GM12864 (cell line): Measurements from ENCODE around the gene HLA-DOB.

ENCODE experiments used
- DNase-seq: peaks from one replicate; pipeline ENCODE4 v3.0.0-alpha.2; 2011; ENCODE audit warnings: low read depth
- H3K4me3 ChIP-seq: 2 replicates; pipeline ENCODE4 v1.5.1; 2011; ENCODE audit warnings: mild to moderate bottlenecking, low read depth, low read length, control low read depth
- TF ChIP-seq, protein P1 (sequence below): IDR thresholded peaks from 2 replicates; pipeline ENCODE4 v1.5.1; 2011; ENCODE audit warnings: low read depth, mild to moderate bottlenecking, moderate library complexity, low read length, control low read depth, inconsistent platforms; ENCODE audit errors: missing control alignments

HLA-DOB gene

DNA sequence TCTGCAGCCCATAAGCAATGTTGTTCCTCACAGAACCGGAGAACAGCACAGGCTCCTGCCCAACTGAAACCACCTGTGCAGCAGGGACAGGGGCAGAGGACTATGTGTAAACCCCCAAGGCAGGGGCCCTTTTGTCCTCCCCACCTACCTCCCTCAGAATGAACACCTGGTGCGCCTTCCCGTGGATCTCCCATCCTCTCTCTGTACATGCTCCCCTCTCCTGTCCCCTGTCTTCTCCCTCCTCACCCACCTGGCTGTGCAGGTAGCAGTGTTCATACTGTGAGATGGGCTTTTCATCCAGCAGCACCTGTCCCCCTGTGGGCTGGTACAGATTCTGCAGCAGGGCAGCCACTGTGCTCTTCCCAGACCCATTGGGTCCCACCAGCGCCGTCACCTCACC lies 13.2 kb upstream of the HLA-DOB start:
- TF ChIP-seq, protein P1, sequence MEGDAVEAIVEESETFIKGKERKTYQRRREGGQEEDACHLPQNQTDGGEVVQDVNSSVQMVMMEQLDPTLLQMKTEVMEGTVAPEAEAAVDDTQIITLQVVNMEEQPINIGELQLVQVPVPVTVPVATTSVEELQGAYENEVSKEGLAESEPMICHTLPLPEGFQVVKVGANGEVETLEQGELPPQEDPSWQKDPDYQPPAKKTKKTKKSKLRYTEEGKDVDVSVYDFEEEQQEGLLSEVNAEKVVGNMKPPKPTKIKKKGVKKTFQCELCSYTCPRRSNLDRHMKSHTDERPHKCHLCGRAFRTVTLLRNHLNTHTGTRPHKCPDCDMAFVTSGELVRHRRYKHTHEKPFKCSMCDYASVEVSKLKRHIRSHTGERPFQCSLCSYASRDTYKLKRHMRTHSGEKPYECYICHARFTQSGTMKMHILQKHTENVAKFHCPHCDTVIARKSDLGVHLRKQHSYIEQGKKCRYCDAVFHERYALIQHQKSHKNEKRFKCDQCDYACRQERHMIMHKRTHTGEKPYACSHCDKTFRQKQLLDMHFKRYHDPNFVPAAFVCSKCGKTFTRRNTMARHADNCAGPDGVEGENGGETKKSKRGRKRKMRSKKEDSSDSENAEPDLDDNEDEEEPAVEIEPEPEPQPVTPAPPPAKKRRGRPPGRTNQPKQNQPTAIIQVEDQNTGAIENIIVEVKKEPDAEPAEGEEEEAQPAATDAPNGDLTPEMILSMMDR: no peak
- no peak for DNase-seq
- no peak overlapping the region for H3K4me3 ChIP-seq

DNA sequence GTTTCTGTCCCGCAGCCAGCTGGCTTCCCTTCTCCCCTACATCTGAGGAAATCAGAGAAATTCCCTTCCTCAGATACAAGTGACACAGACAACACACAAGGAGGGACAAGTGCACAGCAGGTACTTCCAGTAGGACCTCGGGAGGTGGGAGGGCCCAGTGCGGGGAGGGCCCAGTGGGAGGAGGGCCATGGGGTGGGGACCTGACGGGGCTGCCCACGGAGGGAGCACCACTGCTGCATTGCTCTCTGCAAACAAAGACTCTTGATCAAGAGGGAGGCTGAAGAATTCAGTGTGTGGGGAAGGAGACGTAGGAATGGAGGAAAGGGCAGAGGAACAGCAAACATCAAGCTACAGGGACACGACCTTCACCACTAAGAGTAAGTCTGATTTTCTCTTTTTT lies 12.7 kb upstream of the HLA-DOB start:
- no peak overlapping the region for H3K4me3 ChIP-seq
- DNase-seq: no peak
- TF ChIP-seq, protein P1: no peak

DNA sequence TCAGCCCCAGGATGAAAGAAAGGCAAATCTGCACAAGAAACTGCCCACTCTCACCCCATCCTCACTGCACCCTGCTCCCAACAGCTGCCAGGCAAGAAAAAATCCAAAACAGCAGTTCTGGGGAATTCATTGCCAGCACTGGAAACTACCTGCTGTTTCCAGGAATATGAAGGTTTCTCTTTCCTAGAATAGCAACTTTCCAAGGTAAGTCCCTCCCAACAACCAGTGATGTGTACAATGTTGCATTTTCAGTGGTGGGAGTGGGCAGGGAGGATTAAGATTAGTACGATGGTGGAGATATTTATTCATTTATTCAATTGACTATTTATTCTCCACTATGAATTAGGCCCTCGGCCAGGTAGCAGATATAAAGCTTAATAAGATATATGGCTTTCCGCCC lies 10.2 kb upstream of the HLA-DOB start:
- H3K4me3 ChIP-seq: no peak overlapping the region
- no peak for DNase-seq
- TF ChIP-seq, protein P1: no peak

DNA sequence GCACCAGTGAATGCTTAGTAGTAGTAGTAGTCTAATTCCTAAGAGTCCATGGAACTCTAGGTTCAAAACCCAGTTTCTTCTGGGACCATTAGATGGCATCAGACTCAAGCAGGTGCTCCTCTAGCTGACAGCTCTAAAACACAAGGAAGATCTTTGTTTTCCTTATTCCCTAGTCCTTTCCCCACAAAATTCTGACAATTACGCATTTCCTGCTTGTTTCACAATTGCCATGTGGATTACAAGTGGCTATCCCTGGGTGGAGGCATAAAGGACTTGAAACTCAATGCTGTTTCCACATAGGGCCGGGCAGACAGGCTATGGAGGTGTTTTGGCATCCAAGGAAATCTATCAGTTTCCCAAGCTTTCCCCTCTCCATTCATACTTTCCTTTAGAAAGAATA lies 9.2 kb upstream of the HLA-DOB start:
- no peak overlapping the region for H3K4me3 ChIP-seq
- DNase-seq: no peak
- TF ChIP-seq, protein P1: peak; percentile 28

DNA sequence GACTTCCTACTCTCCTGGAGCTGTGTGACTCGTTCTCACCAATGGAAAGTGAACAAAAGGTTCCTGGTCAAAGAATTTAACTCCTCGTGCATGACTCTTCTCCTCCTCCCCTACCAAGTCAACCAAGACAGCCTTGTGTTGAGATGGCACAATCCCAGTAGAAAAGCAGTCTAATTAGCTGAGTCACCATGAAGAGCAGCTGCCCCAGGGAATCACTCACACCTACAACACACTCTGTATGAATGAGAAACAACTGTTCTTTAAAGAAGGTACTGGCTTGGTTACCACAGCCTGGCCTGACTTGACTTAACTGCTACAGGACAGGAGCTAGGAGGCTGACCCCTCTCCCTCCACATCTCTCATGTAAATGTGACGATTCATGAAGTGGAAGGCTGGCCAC lies 2.9 kb upstream of the HLA-DOB start:
- H3K4me3 ChIP-seq: no peak overlapping the region
- TF ChIP-seq, protein P1: no peak
- no peak for DNase-seq

DNA sequence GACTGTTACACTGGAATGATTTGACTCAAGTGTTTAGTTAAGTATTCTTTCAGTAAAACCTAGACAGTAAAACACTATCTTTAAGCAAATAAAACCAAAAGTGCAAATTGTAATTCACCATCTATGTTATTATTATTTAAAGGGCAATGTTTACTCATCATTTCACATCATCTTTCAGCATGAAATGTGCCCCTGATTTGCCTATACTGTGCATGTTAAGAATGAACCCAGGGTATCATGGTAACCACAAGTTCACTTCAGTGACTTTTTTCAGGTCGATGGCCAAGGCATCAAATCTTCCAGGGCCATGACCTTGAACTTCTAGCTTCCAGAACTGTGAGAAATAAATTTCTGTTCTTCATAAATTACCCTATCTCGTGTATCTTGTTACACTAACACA lies 2.1 kb upstream of the HLA-DOB start:
- DNase-seq: no peak
- TF ChIP-seq, protein P1: no peak
- no peak overlapping the region for H3K4me3 ChIP-seq

DNA sequence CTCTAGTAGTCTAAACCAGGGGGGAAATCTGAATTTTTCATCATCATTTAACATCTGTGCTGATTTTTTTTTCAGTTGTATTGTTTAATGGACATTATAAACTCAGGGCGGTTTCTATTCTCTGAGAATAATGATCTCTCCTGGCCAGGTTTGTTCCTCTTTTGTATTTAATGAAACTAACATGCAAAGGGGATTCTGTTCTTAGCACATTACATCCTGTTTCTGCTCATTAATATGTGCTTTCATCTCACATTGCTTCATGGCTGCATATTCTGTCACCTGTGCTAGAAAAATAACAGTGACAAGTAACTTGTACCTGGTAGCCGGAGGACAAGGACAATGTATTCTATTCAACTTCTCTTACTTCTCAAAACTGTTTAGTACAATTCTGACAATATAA lies 806 bp downstream of the HLA-DOB start:
- peak overlapping the region; percentile 64 for H3K4me3 ChIP-seq
- DNase-seq: peak; percentile 48
- TF ChIP-seq, protein P1: no peak
